H1 (cell line): ENCODE results near the gene RAD51B. TPM values are rescaled to one million over a fixed set of nuclear protein-coding genes. Genes with fewer than 3 reads are reported as not detected.

Experiments used
- CTCF ChIA-PET: fragments of 300-600 bp; sonication (Branson Sonifier 250); formaldehyde crosslinking; loops from one replicate; lab custom pipeline; 2021; ENCODE audit not compliant: partially characterized antibody; lab: Charles Lee
- POLR2A ChIA-PET: fragments of 300-600 bp; sonication (Branson Sonifier 250); formaldehyde crosslinking; loops from one replicate; lab custom pipeline; 2021; ENCODE audit warnings: inconsistent platforms; ENCODE audit not compliant: partially characterized antibody; lab: Charles Lee
- DNase-seq, 2 experiments: peaks; one replicate each; pipeline versions ENCODE4 v3.0.0 to v3.0.0-alpha.2; 2010 to 2022; ENCODE audit warnings: low spot score in 2 of 2, low read depth in 1 of 2, mixed read lengths in 1 of 2
- FAIRE-seq: peaks from 2 replicates; lab custom pipeline; 2011; peaks lifted over from hg19 to GRCh38; lab: Jason Lieb, UNC
- H2AFZ ChIP-seq: 2 replicates; pipeline ENCODE4 v1.8.1; 2012; ENCODE audit warnings: low read length, inconsistent platforms
- H2AK5ac ChIP-seq: 2 replicates; pipeline ENCODE4 v1.6.1; 2013; ENCODE audit warnings: low read depth, low read length
- H2BK120ac ChIP-seq: replicated peaks from 2 replicates; pipeline ENCODE3; 2013; ENCODE audit warnings: low read depth, low read length, inconsistent platforms
- H2BK12ac ChIP-seq: 2 replicates; pipeline ENCODE4 v1.6.1; 2013; ENCODE audit warnings: low read depth, low read length
- H2BK15ac ChIP-seq: 2 replicates; pipeline ENCODE4 v1.6.1; 2013; ENCODE audit warnings: low read length
- H2BK20ac ChIP-seq: 2 replicates; pipeline ENCODE4 v1.6.1; 2013; ENCODE audit warnings: low read length
- H2BK5ac ChIP-seq: 2 replicates; pipeline ENCODE4 v1.6.1; 2013; ENCODE audit warnings: low read depth, low read length
- H3K14ac ChIP-seq: 2 replicates; pipeline ENCODE4 v1.6.1; 2013; ENCODE audit warnings: inconsistent platforms; ENCODE audit not compliant: insufficient read length
- H3K18ac ChIP-seq: 2 replicates; pipeline ENCODE4 v1.6.1; 2013; ENCODE audit warnings: low read length; ENCODE audit errors: extremely low read depth
- H3K23ac ChIP-seq: 2 replicates; pipeline ENCODE4 v1.6.1; 2013; ENCODE audit warnings: inconsistent platforms; ENCODE audit not compliant: insufficient read length
- H3K23me2 ChIP-seq: 2 replicates; pipeline ENCODE4 v1.6.1; 2013; ENCODE audit warnings: low read depth, low read length
- H3K27ac ChIP-seq: 2 replicates; pipeline ENCODE4 v1.6.1; 2011; ENCODE audit warnings: low read depth, low read length, inconsistent platforms
- H3K27me3 ChIP-seq, 4 experiments: replicated peaks in 1 of 4; 1 replicate in 1 of 4; 2 replicates in 3 of 4; pipeline versions ENCODE4 v1.6.1 to v1.8.1; 2011 to 2013; ENCODE audit warnings: low read length in 3 of 4, mild to moderate bottlenecking in 3 of 4, inconsistent platforms in 2 of 4, mixed read lengths in 2 of 4, moderate library complexity in 1 of 4; ENCODE audit not compliant: control insufficient read depth in 3 of 4, insufficient read depth in 3 of 4; ENCODE audit errors: extremely low read depth in 1 of 4
- H3K36me3 ChIP-seq, 4 experiments: 2 replicates each; pipeline versions ENCODE4 v1.6.1 to v1.8.1; 2011 to 2013; ENCODE audit warnings: mild to moderate bottlenecking in 4 of 4, low read length in 3 of 4, moderate library complexity in 2 of 4, control low read depth in 1 of 4, inconsistent platforms in 1 of 4; ENCODE audit not compliant: insufficient read depth in 4 of 4, control insufficient read depth in 2 of 4
- H3K4ac ChIP-seq: replicated peaks from 2 replicates; pipeline ENCODE3; 2013; ENCODE audit warnings: low read length, low read depth, mixed read lengths, inconsistent platforms; ENCODE audit not compliant: insufficient read length
- H3K4me1 ChIP-seq, 4 experiments: replicated peaks in 1 of 4; 1 replicate in 1 of 4; 2 replicates in 3 of 4; pipeline versions ENCODE4 v1.6.1 to v1.8.1; 2011 to 2013; ENCODE audit warnings: low read length in 3 of 4, inconsistent platforms in 2 of 4, mixed read lengths in 1 of 4; ENCODE audit not compliant: insufficient read depth in 4 of 4, control insufficient read depth in 3 of 4
- H3K4me2 ChIP-seq, 2 experiments: 2 replicates each; pipeline versions ENCODE4 v1.6.1 to v1.8.1; 2011 to 2013; ENCODE audit warnings: low read depth in 2 of 2, low read length in 2 of 2, control low read depth in 1 of 2, inconsistent platforms in 1 of 2, mild to moderate bottlenecking in 1 of 2; ENCODE audit not compliant: insufficient read depth in 1 of 2
- H3K4me3 ChIP-seq, 4 experiments: fragments of 200-600, 300-600 bp in 1 of 4; sonication (generic), shearing (Covaris generic), sonication (Bioruptor Twin) in 1 of 4; 2 replicates each; pipeline versions ENCODE4 v1.5.1 to v1.8.1; 2011 to 2016; ENCODE audit warnings: low read length in 4 of 4, low read depth in 3 of 4, control low read depth in 2 of 4, inconsistent platforms in 2 of 4, mild to moderate bottlenecking in 2 of 4, mixed read lengths in 1 of 4, moderate library complexity in 1 of 4; ENCODE audit not compliant: insufficient read depth in 2 of 4; ENCODE audit errors: extremely low read depth in 1 of 4
- H3K56ac ChIP-seq: replicated peaks from 2 replicates; pipeline ENCODE3; 2013; ENCODE audit warnings: low read depth, mild to moderate bottlenecking, mixed read lengths, low read length, inconsistent platforms; ENCODE audit not compliant: insufficient read length
- H3K79me1 ChIP-seq: 2 replicates; pipeline ENCODE4 v1.6.1; 2013; ENCODE audit warnings: low read depth, low read length, control low read depth
- H3K79me2 ChIP-seq, 2 experiments: 2 replicates each; pipeline versions ENCODE4 v1.6.1 to v1.8.1; 2012 to 2013; ENCODE audit warnings: low read length in 2 of 2, mild to moderate bottlenecking in 2 of 2, inconsistent platforms in 1 of 2; ENCODE audit not compliant: insufficient read depth in 2 of 2, control insufficient read depth in 1 of 2
- H3K9ac ChIP-seq, 4 experiments: replicated peaks in 1 of 4; 1 replicate in 1 of 4; 2 replicates in 3 of 4; pipeline versions ENCODE4 v1.6.1 to v1.8.1; 2011 to 2013; ENCODE audit warnings: low read depth in 3 of 4, low read length in 3 of 4, control low read depth in 2 of 4, mild to moderate bottlenecking in 2 of 4, moderate library complexity in 2 of 4, inconsistent platforms in 1 of 4; ENCODE audit errors: extremely low read depth in 1 of 4
- H3K9me3 ChIP-seq, 2 experiments: 2 replicates each; pipeline versions ENCODE4 v1.6.1 to v1.8.1; 2012 to 2013; ENCODE audit warnings: mild to moderate bottlenecking in 2 of 2, moderate library complexity in 2 of 2, control low read depth in 1 of 2, inconsistent platforms in 1 of 2, low read depth in 1 of 2, low read length in 1 of 2, mixed read lengths in 1 of 2; ENCODE audit not compliant: insufficient read depth in 2 of 2
- H4K20me1 ChIP-seq, 2 experiments: replicated peaks in 1 of 2; 2 replicates each; pipeline versions ENCODE3 to v1.8.1; 2011 to 2013; ENCODE audit warnings: inconsistent platforms in 2 of 2, low read length in 2 of 2, mild to moderate bottlenecking in 1 of 2; ENCODE audit not compliant: insufficient read depth in 2 of 2, control insufficient read depth in 1 of 2
- H4K5ac ChIP-seq: 2 replicates; pipeline ENCODE4 v1.6.1; 2013; ENCODE audit warnings: low read length, low read depth, mixed read lengths, inconsistent platforms; ENCODE audit not compliant: insufficient read length
- H4K8ac ChIP-seq: 2 replicates; pipeline ENCODE4 v1.8.0; 2013; ENCODE audit warnings: mild to moderate bottlenecking, moderate library complexity, low read length, inconsistent platforms; ENCODE audit not compliant: insufficient read depth; ENCODE audit errors: extremely low read depth
- H4K91ac ChIP-seq: replicated peaks from 2 replicates; pipeline ENCODE3; 2013; ENCODE audit warnings: low read length, mixed read lengths, inconsistent platforms; ENCODE audit not compliant: insufficient read length
- ATF2 ChIP-seq: IDR thresholded peaks from 2 replicates; pipeline ENCODE4 v1.6.1; 2012; ENCODE audit warnings: low read length, inconsistent platforms
- CEBPB ChIP-seq: IDR thresholded peaks from 2 replicates; pipeline ENCODE4 v1.6.1; 2012; ENCODE audit warnings: low read depth, low read length
- CHD1 ChIP-seq: IDR thresholded peaks from 2 replicates; pipeline ENCODE4 v1.6.1; 2012; ENCODE audit warnings: low read depth, low read length, improper control_type of control experiment
- CREB1 ChIP-seq: IDR thresholded peaks from 2 replicates; pipeline ENCODE4 v1.6.1; 2012; ENCODE audit warnings: inconsistent platforms
- CTBP2 ChIP-seq: IDR thresholded peaks from 2 replicates; pipeline ENCODE4 v1.7.0; 2011; ENCODE audit warnings: borderline replicate concordance, mild to moderate bottlenecking, moderate library complexity, mixed read lengths, low read length; ENCODE audit not compliant: insufficient read depth, insufficient read length
- EZH2 ChIP-seq: fragments of 200-600 bp; sonication (generic); IDR thresholded peaks from 2 replicates; pipeline ENCODE4 v1.7.1; 2012; ENCODE audit warnings: low read depth, mild to moderate bottlenecking, moderate library complexity, low read length, inconsistent platforms; ENCODE audit not compliant: severe bottlenecking
- KDM4A ChIP-seq: IDR thresholded peaks from one replicate; pipeline ENCODE4 v1.7.1; 2012; ENCODE audit warnings: low read depth, mild to moderate bottlenecking, moderate library complexity, low read length, inconsistent platforms; ENCODE audit not compliant: severe bottlenecking
- RNF2 ChIP-seq: fragments of 200-900, 300-1000 bp; sonication (generic); IDR thresholded peaks from 2 replicates; pipeline ENCODE4 v1.7.1; 2016; ENCODE audit warnings: borderline replicate concordance, low read depth, mild to moderate bottlenecking, antibody characterized with exemption, low read length; ENCODE audit not compliant: poor library complexity, severe bottlenecking; ENCODE audit errors: missing control alignments
- SIN3A ChIP-seq, 2 experiments: IDR thresholded peaks in 1 of 2; conservative IDR thresholded peaks in 1 of 2; 2 replicates each; pipeline ENCODE4 v1.6.1; 2011 to 2012; ENCODE audit warnings: low read length in 2 of 2, improper control_type of control experiment in 1 of 2, low read depth in 1 of 2, mild to moderate bottlenecking in 1 of 2
- SP4 ChIP-seq: IDR thresholded peaks from 2 replicates; pipeline ENCODE4 v1.6.1; 2012; ENCODE audit warnings: low read length, inconsistent platforms
- ZNF274 ChIP-seq: IDR thresholded peaks from 2 replicates; pipeline ENCODE4 v1.7.0; 2012; ENCODE audit warnings: low read length, borderline replicate concordance; ENCODE audit errors: extremely low read depth
- WGBS, 2 experiments: shearing (Covaris generic) in 1 of 2; methylation state at CpG; one replicate each; pipeline versions ENCODE4 v1.1.6 to v1.1.7; 2013 to 2015; ENCODE audit warnings: low lambda C conversion rate in 2 of 2, mixed read lengths in 2 of 2, inconsistent platforms in 1 of 2, low coverage in 1 of 2, missing lambda C conversion rate in 1 of 2; ENCODE audit not compliant: insufficient replicate concordance in 2 of 2, insufficient coverage in 1 of 2, insufficient read length in 1 of 2; ENCODE audit errors: extremely low coverage in 1 of 2, missing lambda C conversion rate in 1 of 2; 5-methylcytosine and 5-hydroxymethylcytosine counted together
- polyA plus RNA-seq, 7 experiments: library from polyadenylated mRNA; depleted of rRNA in 3 of 7; stranded (reverse) in 5 of 7; unstranded in 2 of 7; fragments of >200 nt in 5 of 7; fragments of 200-250 nt in 2 of 7; gene quantifications; 1 replicate in 5 of 7; 2 replicates in 1 of 7; 4 replicates in 1 of 7; pipeline versions ENCODE4 v1.2.1 to v1.2.3, GENCODE V29; 2011 to 2013; ENCODE audit warnings: missing spikeins in 2 of 7, mixed read lengths in 2 of 7
- total RNA-seq: library from RNA; stranded (reverse); fragmentation: NEBNext Ultra II Directional; extraction: Animal tissue kit (Norgen Biotek cat#: 25700); gene quantifications from 2 replicates; pipeline ENCODE4 v1.2.1, GENCODE V29; 2021

Gene RAD51B
- total and polyA plus RNA-seq, 2 of the 8 experiments (the other 6 are each of a cell fraction or from before 2014, with no cell fraction given) = 3.9 to 14.9 TPM

- Histone ChIP-seq H3K4me3 (no peak overlapping the region), H3K36me3 (no peaks in the 10 kb centered on the region), H4K20me1 (no peaks in the 10 kb centered on the region), H3K23me2 (no peaks in the 10 kb centered on the region), H3K27me3 (no peaks in the 10 kb centered on the region; a peak in 1 of 7 replicates), H2BK20ac (no peak overlapping the region), H3K23ac (no peak overlapping the region), H2BK120ac (no peak overlapping the region), H3K56ac (no peak overlapping the region), H2AK5ac (no peak overlapping the region; the same call in 1 of the 2 replicates), H3K14ac (no peak overlapping the region), H4K91ac (no peak overlapping the region), H2BK12ac (peak overlapping the region; percentile 65; the same call in 1 of the 2 replicates), H3K79me1 (no peaks in the 10 kb centered on the region), H3K4ac (no peak overlapping the region), H3K18ac (peak overlapping the region; percentile 15; the same call in 1 of the 2 replicates), H3K4me1 (peaks cover 0 to 15% (median 9%) of the 10 kb centered on the region in 4 experiments; a peak in 5 of 7 replicates), H4K5ac (no peak overlapping the region), H3K79me2 (no peaks in the 10 kb centered on the region), H3K4me2 (no peak overlapping the region; a peak in 1 of 4 replicates), H3K9me3 (no peaks in the 10 kb centered on the region), H2BK15ac (no peak overlapping the region), H3K9ac (no peak overlapping the region), H4K8ac (no peak overlapping the region), H2AFZ (no peak overlapping the region), H3K27ac (no peak overlapping the region), H2BK5ac (peak overlapping the region; percentile 61; the same call in 1 of the 2 replicates)
- FAIRE-seq (no peak), DNase-seq (no peak)
- WGBS, 2 experiments = 87% methylated on average over 4 of the region's 4 CpGs; no CpG with 5 or more reads in 1 of the 2 experiments
- ChIA-PET CTCF (interaction anchor here (0.7 kb wide), 1 partner anchor 9 kb away, joined by 4 read pairs; no protein-coding TSS in a partner anchor), POLR2A (interaction anchor here (1.8 kb wide), 1 partner anchor 239 kb away, joined by 5 read pairs; the partner anchor contains the start of gene ZFP36L1)
- no peak for TF ChIP-seq CHD1
- TF ChIP-seq SP4 = no peak
- TF ChIP-seq SIN3A (conservative IDR thresholded peaks at IDR 0.05 in 1 of 2, IDR thresholded peaks at IDR 0.05 in 1 of 2; ENCODE audit: low read depth in 1 of 2, low read length in 2 of 2) = no peak
- no peak for TF ChIP-seq ATF2
- no peak for TF ChIP-seq ZNF274
- no peak for TF ChIP-seq CTBP2
- TF ChIP-seq RNF2 = no peak
- no peak for TF ChIP-seq CREB1
- TF ChIP-seq KDM4A = no peak
- no peak for TF ChIP-seq CEBPB
- no peak for TF ChIP-seq EZH2
Observed at GRCh38 chr14:68554231-68554630, 734.7 kb downstream of the RAD51B start.
